ENCODE data around the gene AZGP1.

AZGP1 gene

GRCh38 chr7:99928994-99929729, 46.7 kb downstream of the AZGP1 start, which contains the start of gene GJC3:
TSS of gene GJC3 (minus strand) at chr7:99929620. CDS start at chr7:99929620, 0 bp downstream.
- DNase-seq (ENCODE audit: low read depth in 1 of 2, low spot score in 1 of 2), result peak in 1 of 2 experiments; percentile 63
- Histone ChIP-seq H3K27ac (replicated peaks) (no peak within 1 kb of the TSS), H3K27me3 (ENCODE audit: insufficient read depth, poor library complexity, severe bottlenecking) (peaks cover 10% of the 10 kb centered on the region), H3K4me3 (replicated peaks; ENCODE audit: insufficient read depth, low read length) (peak within 1 kb of the TSS; percentile 32)
- peak; percentile 21 for TF ChIP-seq CTCF (IDR thresholded peaks at IDR 0.05; ENCODE audit: insufficient read depth, low read length)
- TF ChIP-seq REST (IDR thresholded peaks at IDR 0.05; ENCODE audit: insufficient replicate concordance, low read depth), result no peak
- TF ChIP-seq GABPA (IDR thresholded peaks at IDR 0.05; ENCODE audit: low read depth), result no peak
- no peak for TF ChIP-seq POLR2AphosphoS5 (IDR thresholded peaks at IDR 0.05; ENCODE audit: low read depth)
- TF ChIP-seq SPI1 (IDR thresholded peaks at IDR 0.05; ENCODE audit: borderline replicate concordance, low read depth), result peak; percentile 24; the same call in 1 of the 2 replicates

GRCh38 chr7:99928188-99928587, 47.6 kb downstream of the AZGP1 start:
- no peak for TF ChIP-seq REST (IDR thresholded peaks at IDR 0.05; ENCODE audit: insufficient replicate concordance, low read depth)
- no peak for TF ChIP-seq SPI1 (IDR thresholded peaks at IDR 0.05; ENCODE audit: borderline replicate concordance, low read depth)
- no peak for TF ChIP-seq CTCF (IDR thresholded peaks at IDR 0.05; ENCODE audit: insufficient read depth, low read length)
- TF ChIP-seq POLR2AphosphoS5 (IDR thresholded peaks at IDR 0.05; ENCODE audit: low read depth), result no peak
- no peak for TF ChIP-seq GABPA (IDR thresholded peaks at IDR 0.05; ENCODE audit: low read depth)
- no peak overlapping the region for H3K4me3 ChIP-seq (replicated peaks; ENCODE audit: insufficient read depth, low read length)
- H3K27me3 ChIP-seq (ENCODE audit: insufficient read depth, poor library complexity, severe bottlenecking), result peaks cover 10% of the 10 kb centered on the region
- no peak overlapping the region for H3K27ac ChIP-seq (replicated peaks)
- DNase-seq (ENCODE audit: low read depth in 1 of 2, low spot score in 1 of 2), result no peak

- Histone ChIP-seq H3K27ac (replicated peaks) (no peak overlapping the region), H3K4me3 (replicated peaks; ENCODE audit: insufficient read depth, low read length) (no peak overlapping the region), H3K27me3 (ENCODE audit: insufficient read depth, poor library complexity, severe bottlenecking) (peaks cover 10% of the 10 kb centered on the region)
- TF ChIP-seq SPI1 (IDR thresholded peaks at IDR 0.05; ENCODE audit: borderline replicate concordance, low read depth), result no peak
- TF ChIP-seq POLR2AphosphoS5 (IDR thresholded peaks at IDR 0.05; ENCODE audit: low read depth), result no peak
- no peak for TF ChIP-seq CTCF (IDR thresholded peaks at IDR 0.05; ENCODE audit: insufficient read depth, low read length)
- TF ChIP-seq REST (IDR thresholded peaks at IDR 0.05; ENCODE audit: insufficient replicate concordance, low read depth), result no peak
- no peak for TF ChIP-seq GABPA (IDR thresholded peaks at IDR 0.05; ENCODE audit: low read depth)
- DNase-seq (ENCODE audit: low read depth in 1 of 2, low spot score in 1 of 2), result no peak
Measured at GRCh38 chr7:99927536-99927935, 48.3 kb downstream of the AZGP1 start.

Data from HL-60 (cell line).